HepG2 (cell line): Measurements from ENCODE around the gene PNKP. TPM values are rescaled to one million over a fixed set of nuclear protein-coding genes. Genes with fewer than 3 reads are reported as not detected.

Experiments used
- EZH2 ChIP-seq: conservative IDR thresholded peaks from 2 replicates; pipeline ENCODE4 v1.6.1; 2012; ENCODE audit warnings: mild to moderate bottlenecking, low read depth, low read length, moderate library complexity
- NRL ChIP-seq: sonication (generic); formaldehyde crosslinking; IDR thresholded peaks from 2 replicates; pipeline ENCODE4 v1.5.0; 2020; ENCODE audit warnings: missing genetic modification reagents, mild to moderate bottlenecking, moderate library complexity, borderline replicate concordance
- PAWR ChIP-seq: sonication (generic); formaldehyde crosslinking; IDR thresholded peaks from 2 replicates; pipeline ENCODE4 v1.4.0; 2020; ENCODE audit warnings: missing genetic modification reagents, mild to moderate bottlenecking, borderline replicate concordance
- SOX5 ChIP-seq: IDR thresholded peaks from 2 replicates; pipeline ENCODE4 v1.6.1; 2016; ENCODE audit warnings: borderline replicate concordance
- SP1 ChIP-seq, 2 experiments: fragments of 450-650 bp in 1 of 2; sonication (generic) in 1 of 2; formaldehyde crosslinking in 1 of 2; IDR thresholded peaks; 2 replicates each; pipeline versions ENCODE4 v1.4.0 to v1.6.1; 2016 to 2020; ENCODE audit warnings: missing genetic modification reagents in 1 of 2
- SRF ChIP-seq: IDR thresholded peaks from 2 replicates; pipeline ENCODE4 v1.6.1; 2011; ENCODE audit warnings: mild to moderate bottlenecking, low read depth, low read length, moderate library complexity
- YY1 ChIP-seq: IDR thresholded peaks from 2 replicates; pipeline ENCODE4 v1.6.1; 2011; ENCODE audit warnings: low read length, low read depth, moderate library complexity, mild to moderate bottlenecking; ENCODE audit not compliant: insufficient read depth, insufficient replicate concordance
- ZBTB20 ChIP-seq: sonication (generic); formaldehyde crosslinking; IDR thresholded peaks from 2 replicates; pipeline ENCODE4 v1.8.1; 2023; ENCODE audit warnings: missing genetic modification reagents, low read depth, mild to moderate bottlenecking, borderline replicate concordance
- ZNF496 ChIP-seq: sonication (generic); formaldehyde crosslinking; IDR thresholded peaks from 2 replicates; pipeline ENCODE4 v1.8.1; 2023; ENCODE audit warnings: mild to moderate bottlenecking, moderate library complexity, missing genetic modification reagents; ENCODE audit not compliant: insufficient replicate concordance
- polyA plus RNA-seq, 8 experiments: library from polyadenylated mRNA; depleted of rRNA in 3 of 8; stranded (reverse) in 7 of 8; unstranded in 1 of 8; fragments of >200 nt; fragmentation: Illumina TruSeq in 4 of 8; extraction: Trizol in 4 of 8; gene quantifications; 2 replicates each; pipeline versions ENCODE4 v1.2.1 to v1.2.3, GENCODE V29; 2011 to 2016; ENCODE audit warnings: low read depth in 4 of 8, missing spikeins in 1 of 8, mixed read lengths in 1 of 8; ENCODE audit not compliant: insufficient read depth in 1 of 8
- total RNA-seq, 5 experiments: library from RNA; depleted of rRNA; stranded (reverse); fragments of >200 nt; fragmentation: Illumina TruSeq; extraction: Trizol; gene quantifications; 2 replicates each; pipeline ENCODE4 v1.2.3, GENCODE V29; 2016; ENCODE audit warnings: low read depth in 1 of 5
- TF ChIP-seq, protein P1 (sequence below): sonication (generic); formaldehyde crosslinking; IDR thresholded peaks from 2 replicates; pipeline ENCODE4 v1.4.0; 2020; ENCODE audit warnings: missing genetic modification reagents
- TF ChIP-seq, protein P2 (sequence below), 2 experiments: sonication (generic) in 1 of 2; formaldehyde crosslinking in 1 of 2; IDR thresholded peaks; 2 replicates each; pipeline versions ENCODE4 v1.5.1 to v1.6.1; 2011 to 2020; ENCODE audit warnings: borderline replicate concordance in 1 of 2, low read depth in 1 of 2, low read length in 1 of 2, mild to moderate bottlenecking in 1 of 2, missing genetic modification reagents in 1 of 2, moderate library complexity in 1 of 2
- TF ChIP-seq, protein P3 (sequence below): sonication (generic); formaldehyde crosslinking; IDR thresholded peaks from 2 replicates; pipeline ENCODE4 v1.4.0; 2020; ENCODE audit warnings: low read depth, missing genetic modification reagents

PNKP gene
- total and polyA plus RNA-seq, 2 of the 13 experiments (the other 11 are each of a cell fraction or from before 2014, with no cell fraction given), result 12.7 to 27.1 TPM

DNA sequence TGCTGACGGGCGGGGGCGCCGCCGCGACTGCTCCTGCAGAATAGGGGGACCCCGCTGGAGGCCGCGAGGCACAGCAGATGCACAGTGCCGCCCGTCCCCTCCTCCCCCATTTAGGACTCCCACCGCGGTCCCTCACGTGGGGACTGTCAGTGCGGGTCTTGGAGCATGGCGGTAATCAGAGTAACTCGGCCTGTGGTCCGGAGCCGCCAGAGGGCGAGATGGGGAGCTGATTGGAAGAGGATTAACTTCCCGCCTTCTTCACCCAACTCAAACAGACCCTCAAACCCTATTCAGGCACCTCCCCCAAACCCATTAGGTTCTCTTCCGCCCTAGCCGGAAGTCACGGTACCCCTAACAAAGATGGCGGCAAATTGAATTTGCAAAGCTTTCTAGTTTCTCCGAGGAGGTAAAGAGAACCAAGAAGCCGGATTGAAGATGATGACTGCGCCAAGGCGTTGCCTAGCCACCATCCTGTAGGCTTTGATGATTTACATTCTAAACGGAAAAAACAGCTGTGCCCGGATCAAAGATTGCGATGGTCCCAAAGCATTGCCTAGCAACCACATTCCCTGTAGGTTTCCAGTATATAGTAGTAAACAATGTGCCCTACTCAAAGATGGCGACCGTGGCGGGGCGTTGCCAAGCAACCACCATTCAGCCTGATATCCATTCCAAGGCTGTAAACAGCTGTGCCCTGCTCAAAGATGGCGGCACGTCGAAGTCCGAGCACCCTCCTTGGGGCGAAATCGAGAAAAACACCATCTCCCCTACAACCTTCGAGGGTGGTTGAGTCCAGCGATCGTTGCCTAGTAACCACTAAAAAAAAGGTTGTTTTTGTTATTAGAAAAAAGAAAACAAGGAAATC lies 54.1 kb downstream of the PNKP start, which contains the start of gene FUZ (continued):
- TF ChIP-seq, protein P1, sequence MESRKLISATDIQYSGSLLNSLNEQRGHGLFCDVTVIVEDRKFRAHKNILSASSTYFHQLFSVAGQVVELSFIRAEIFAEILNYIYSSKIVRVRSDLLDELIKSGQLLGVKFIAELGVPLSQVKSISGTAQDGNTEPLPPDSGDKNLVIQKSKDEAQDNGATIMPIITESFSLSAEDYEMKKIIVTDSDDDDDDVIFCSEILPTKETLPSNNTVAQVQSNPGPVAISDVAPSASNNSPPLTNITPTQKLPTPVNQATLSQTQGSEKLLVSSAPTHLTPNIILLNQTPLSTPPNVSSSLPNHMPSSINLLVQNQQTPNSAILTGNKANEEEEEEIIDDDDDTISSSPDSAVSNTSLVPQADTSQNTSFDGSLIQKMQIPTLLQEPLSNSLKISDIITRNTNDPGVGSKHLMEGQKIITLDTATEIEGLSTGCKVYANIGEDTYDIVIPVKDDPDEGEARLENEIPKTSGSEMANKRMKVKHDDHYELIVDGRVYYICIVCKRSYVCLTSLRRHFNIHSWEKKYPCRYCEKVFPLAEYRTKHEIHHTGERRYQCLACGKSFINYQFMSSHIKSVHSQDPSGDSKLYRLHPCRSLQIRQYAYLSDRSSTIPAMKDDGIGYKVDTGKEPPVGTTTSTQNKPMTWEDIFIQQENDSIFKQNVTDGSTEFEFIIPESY (CRISPR knock-in tag), result peak; percentile 37; the same call in 1 of the 2 replicates
- TF ChIP-seq SOX5 (CRISPR knock-in tag), result no peak
- TF ChIP-seq NRL (CRISPR knock-in tag), result no peak
- TF ChIP-seq ZBTB20, result no peak
- no peak for TF ChIP-seq EZH2
- TF ChIP-seq, protein P2, sequence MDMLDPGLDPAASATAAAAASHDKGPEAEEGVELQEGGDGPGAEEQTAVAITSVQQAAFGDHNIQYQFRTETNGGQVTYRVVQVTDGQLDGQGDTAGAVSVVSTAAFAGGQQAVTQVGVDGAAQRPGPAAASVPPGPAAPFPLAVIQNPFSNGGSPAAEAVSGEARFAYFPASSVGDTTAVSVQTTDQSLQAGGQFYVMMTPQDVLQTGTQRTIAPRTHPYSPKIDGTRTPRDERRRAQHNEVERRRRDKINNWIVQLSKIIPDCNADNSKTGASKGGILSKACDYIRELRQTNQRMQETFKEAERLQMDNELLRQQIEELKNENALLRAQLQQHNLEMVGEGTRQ (IDR thresholded peaks at IDR 0.05; ENCODE audit: low read depth, low read length), result no peak
- TF ChIP-seq, protein P2 (CRISPR knock-in tag; IDR thresholded peaks at IDR 0.05; ENCODE audit: borderline replicate concordance), result no peak
- TF ChIP-seq PAWR (CRISPR knock-in tag), result no peak
- TF ChIP-seq SRF, result no peak
- no peak for TF ChIP-seq ZNF496 (CRISPR knock-in tag)
- TF ChIP-seq SP1 (IDR thresholded peaks at IDR 0.05), result no peak
- no peak for TF ChIP-seq SP1 (CRISPR knock-in tag; IDR thresholded peaks at IDR 0.05)
- TF ChIP-seq, protein P3, sequence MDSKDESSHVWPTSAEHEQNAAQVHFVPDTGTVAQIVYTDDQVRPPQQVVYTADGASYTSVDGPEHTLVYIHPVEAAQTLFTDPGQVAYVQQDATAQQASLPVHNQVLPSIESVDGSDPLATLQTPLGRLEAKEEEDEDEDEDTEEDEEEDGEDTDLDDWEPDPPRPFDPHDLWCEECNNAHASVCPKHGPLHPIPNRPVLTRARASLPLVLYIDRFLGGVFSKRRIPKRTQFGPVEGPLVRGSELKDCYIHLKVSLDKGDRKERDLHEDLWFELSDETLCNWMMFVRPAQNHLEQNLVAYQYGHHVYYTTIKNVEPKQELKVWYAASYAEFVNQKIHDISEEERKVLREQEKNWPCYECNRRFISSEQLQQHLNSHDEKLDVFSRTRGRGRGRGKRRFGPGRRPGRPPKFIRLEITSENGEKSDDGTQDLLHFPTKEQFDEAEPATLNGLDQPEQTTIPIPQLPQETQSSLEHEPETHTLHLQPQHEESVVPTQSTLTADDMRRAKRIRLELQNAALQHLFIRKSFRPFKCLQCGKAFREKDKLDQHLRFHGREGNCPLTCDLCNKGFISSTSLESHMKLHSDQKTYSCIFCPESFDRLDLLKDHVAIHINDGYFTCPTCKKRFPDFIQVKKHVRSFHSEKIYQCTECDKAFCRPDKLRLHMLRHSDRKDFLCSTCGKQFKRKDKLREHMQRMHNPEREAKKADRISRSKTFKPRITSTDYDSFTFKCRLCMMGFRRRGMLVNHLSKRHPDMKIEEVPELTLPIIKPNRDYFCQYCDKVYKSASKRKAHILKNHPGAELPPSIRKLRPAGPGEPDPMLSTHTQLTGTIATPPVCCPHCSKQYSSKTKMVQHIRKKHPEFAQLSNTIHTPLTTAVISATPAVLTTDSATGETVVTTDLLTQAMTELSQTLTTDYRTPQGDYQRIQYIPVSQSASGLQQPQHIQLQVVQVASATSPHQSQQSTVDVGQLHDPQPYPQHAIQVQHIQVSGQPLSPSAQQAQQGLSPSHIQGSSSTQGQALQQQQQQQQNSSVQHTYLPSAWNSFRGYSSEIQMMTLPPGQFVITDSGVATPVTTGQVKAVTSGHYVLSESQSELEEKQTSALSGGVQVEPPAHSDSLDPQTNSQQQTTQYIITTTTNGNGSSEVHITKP (CRISPR knock-in tag), result 0 out of 2 replicates have a peak, but pooled peaks have one; percentile 62
- peak; percentile 92 for TF ChIP-seq YY1
